ENCODE results near the gene DNMT3B. TPM values are rescaled to one million over a fixed set of nuclear protein-coding genes. Genes with fewer than 3 reads are reported as not detected.

DNMT3B gene
- total and polyA plus RNA-seq, 9 donors: 0.46 to 2.1 (median 0.80) TPM

DNA sequence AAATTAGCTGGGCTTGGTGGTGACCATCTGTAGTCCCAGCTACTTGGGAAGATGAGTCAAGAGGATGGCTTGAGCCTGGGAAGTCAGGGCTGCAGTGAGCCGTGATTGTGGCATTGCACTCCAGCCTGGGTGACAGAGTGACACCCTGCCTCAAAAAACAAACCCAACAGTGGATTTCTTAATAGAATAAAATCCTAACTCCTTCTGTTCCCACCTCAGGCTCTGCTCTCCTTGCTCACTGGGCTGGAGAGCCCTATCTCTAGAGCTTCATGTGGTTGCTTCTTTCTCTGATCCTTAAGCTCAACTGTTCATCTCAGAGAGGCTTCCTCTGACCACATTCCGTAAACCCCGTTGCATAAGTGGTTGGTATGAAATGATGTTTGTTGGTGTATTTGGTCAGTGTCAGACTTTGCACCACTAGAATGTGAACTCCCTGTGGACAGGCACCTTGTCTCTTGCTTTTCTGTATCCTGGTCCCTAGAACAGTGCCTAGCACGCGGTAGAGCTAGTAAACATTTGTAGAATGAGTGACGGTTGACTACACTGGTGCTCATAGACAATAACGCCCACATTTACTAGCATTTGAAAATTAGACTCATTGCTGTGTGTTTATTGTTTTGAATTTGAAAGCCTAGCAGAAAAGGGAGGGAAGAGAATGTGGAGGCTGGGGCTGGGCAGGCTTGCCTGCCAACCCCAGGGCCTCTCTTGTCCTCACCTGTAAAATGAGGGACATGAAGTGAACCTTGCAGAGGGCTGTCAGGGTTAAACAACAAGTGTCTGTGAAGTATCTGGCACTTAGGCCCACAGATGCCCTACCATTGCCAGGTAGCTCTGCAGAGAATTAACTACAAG, 61.8 kb downstream of the DNMT3B start:
- DNase-seq: no peak
- H3K27ac ChIP-seq: no peak overlapping the region
- intact Hi-C loops (cut with DNase I): no loop called here
- H3K4me3 ChIP-seq: no peak overlapping the region
- 79 to 87% (median 85%) methylated on average over 7 of the region's 7 CpGs for WGBS, 3 donors
- TF ChIP-seq POLR2A (IDR thresholded peaks at IDR 0.05) (no peak), EP300 (IDR thresholded peaks at IDR 0.05) (no peak)
- TF ChIP-seq, protein P1, sequence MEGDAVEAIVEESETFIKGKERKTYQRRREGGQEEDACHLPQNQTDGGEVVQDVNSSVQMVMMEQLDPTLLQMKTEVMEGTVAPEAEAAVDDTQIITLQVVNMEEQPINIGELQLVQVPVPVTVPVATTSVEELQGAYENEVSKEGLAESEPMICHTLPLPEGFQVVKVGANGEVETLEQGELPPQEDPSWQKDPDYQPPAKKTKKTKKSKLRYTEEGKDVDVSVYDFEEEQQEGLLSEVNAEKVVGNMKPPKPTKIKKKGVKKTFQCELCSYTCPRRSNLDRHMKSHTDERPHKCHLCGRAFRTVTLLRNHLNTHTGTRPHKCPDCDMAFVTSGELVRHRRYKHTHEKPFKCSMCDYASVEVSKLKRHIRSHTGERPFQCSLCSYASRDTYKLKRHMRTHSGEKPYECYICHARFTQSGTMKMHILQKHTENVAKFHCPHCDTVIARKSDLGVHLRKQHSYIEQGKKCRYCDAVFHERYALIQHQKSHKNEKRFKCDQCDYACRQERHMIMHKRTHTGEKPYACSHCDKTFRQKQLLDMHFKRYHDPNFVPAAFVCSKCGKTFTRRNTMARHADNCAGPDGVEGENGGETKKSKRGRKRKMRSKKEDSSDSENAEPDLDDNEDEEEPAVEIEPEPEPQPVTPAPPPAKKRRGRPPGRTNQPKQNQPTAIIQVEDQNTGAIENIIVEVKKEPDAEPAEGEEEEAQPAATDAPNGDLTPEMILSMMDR (IDR thresholded peaks at IDR 0.05): no peak
- H3K9me3 ChIP-seq: no peaks in the 10 kb centered on the region
- H3K4me1 ChIP-seq (ENCODE audit: insufficient read depth): peaks cover 6% of the 10 kb centered on the region
- H3K36me3 ChIP-seq: no peaks in the 10 kb centered on the region
- H3K27me3 ChIP-seq: no peaks in the 10 kb centered on the region

DNA sequence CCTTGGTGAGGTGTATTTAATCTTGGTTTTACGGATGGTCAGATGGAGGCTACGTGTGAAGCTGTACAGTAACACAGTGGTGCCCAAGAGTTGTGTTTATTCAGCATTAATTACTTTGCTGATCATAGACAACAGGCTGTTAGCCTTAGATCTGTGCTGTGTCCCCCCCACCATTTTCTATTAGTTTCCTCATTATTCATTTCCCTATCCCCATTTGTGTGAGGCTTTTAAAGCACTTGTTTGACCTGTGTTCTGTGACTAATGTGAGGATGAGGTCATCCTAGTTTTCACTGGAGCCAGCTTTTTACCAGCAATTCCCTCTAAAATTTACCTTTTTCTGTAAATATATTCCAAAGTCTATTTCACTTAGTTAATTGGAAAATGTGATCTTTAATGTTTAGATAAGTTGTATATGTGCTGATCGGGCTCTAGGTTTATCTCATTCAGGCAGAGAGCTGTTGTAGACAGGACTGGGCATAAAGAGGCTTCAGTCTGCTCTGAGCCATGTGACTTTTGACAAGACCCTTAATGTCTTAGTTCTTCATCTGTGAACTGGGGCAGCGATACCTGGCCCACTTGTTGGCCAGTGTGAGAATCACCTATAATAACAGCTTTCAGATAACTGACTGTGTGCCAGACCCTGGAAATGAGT, 66.0 kb downstream of the DNMT3B start:
- WGBS, 3 donors: 92 to 95% (median 94%) methylated on average over 4 of the region's 4 CpGs
- Histone ChIP-seq H3K27me3 (no peaks in the 10 kb centered on the region), H3K9me3 (no peaks in the 10 kb centered on the region), H3K4me1 (ENCODE audit: insufficient read depth) (peaks cover 2% of the 10 kb centered on the region), H3K36me3 (no peaks in the 10 kb centered on the region), H3K27ac (no peak overlapping the region), H3K4me3 (no peak overlapping the region)
- no peak for DNase-seq
- TF ChIP-seq, protein P1 (IDR thresholded peaks at IDR 0.05): no peak
- TF ChIP-seq POLR2A (IDR thresholded peaks at IDR 0.05) (no peak), EP300 (IDR thresholded peaks at IDR 0.05) (no peak)
- intact Hi-C loops (cut with DNase I): no loop called here

DNA sequence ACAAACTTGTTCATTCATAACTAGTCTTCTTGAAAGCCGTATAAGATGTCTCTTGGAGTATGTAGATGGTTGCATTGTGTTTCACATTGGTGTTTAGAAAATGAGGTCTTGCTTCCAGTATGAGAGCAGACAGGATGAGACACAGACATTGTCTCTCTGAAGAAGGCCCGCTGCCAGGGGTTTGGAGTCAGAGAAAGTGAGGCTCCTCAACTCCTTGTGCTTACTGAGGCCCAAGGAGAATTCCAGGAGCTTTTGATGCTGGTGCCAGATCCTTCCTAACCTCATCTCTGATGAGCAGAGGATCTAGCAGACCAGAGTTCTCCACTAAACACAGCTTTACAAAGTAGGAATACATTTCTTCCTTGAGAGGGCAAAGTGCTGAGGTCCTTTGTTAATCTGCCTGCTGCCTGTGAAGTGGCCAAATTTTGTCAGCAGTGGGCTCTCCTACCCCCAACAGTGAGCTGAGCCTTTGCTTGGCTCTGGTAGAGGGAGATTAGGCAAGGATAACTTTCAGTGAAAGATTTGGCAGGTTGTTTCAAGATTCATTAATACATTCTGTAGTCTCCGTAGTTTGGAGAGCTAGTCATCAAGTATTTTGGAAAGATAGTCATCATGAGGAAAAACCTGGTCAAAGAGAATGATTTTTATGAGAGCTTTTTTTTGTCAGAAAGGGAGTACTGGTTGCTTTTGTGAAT, 67.3 kb downstream of the DNMT3B start:
- H3K36me3 ChIP-seq: no peaks in the 10 kb centered on the region

DNA sequence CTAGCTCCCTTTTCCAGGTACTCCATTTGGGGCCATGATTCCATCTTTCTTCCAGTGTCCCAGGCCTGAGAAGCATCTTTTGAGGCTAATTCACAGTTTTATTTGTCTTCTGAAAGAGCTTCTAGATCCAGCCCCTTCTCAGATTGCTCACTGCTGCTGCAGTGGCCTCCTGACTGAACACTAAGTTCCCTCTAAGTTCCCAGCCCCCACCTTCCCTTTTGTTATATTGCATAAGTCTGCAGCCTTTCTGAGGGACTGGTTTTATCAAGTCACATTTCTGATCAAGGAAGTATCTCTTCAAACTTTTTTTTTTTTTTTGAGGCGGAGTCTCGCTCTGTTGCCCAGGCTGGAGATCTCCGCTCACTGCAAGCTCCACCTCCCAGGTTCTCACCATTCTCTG, 68.3 kb downstream of the DNMT3B start:
- intact Hi-C loops (cut with DNase I): no loop called here
- H3K4me1 ChIP-seq (ENCODE audit: insufficient read depth): peaks cover 2% of the 10 kb centered on the region
- no peak overlapping the region for H3K4me3 ChIP-seq
- no peak for TF ChIP-seq POLR2A (IDR thresholded peaks at IDR 0.05)
- TF ChIP-seq, protein P1 (IDR thresholded peaks at IDR 0.05): no peak
- no peak overlapping the region for H3K27ac ChIP-seq
- 98 to 100% (median 98%) methylated on average over 3 of the region's 3 CpGs for WGBS, 3 donors
- H3K9me3 ChIP-seq: no peaks in the 10 kb centered on the region
- no peaks in the 10 kb centered on the region for H3K27me3 ChIP-seq
- DNase-seq: no peak
- H3K36me3 ChIP-seq: no peaks in the 10 kb centered on the region

More for the DNA sequence above, 67.3 kb downstream of the DNMT3B start:
- no peaks in the 10 kb centered on the region for H3K9me3 ChIP-seq
- H3K27me3 ChIP-seq: no peaks in the 10 kb centered on the region
- no peak overlapping the region for H3K27ac ChIP-seq
- peaks cover 2% of the 10 kb centered on the region for H3K4me1 ChIP-seq (ENCODE audit: insufficient read depth)
- 71 to 82% (median 80%) methylated on average over 3 of the region's 3 CpGs for WGBS, 3 donors
- intact Hi-C loops (cut with DNase I): no loop called here
- H3K4me3 ChIP-seq: no peak overlapping the region
- no peak for DNase-seq
- TF ChIP-seq, protein P1 (IDR thresholded peaks at IDR 0.05): no peak
- TF ChIP-seq EP300 (IDR thresholded peaks at IDR 0.05) (no peak), POLR2A (IDR thresholded peaks at IDR 0.05) (no peak)
